Activated T-cell treated with anti-CD3 and anti-CD28 coated beads for 24 hours (primary cell): ENCODE data around the gene KRTAP6-3.

ENCODE experiments used
- DNase-seq: peaks from one replicate; pipeline ENCODE4 v3.0.0-alpha.2; 2020; ENCODE audit warnings: low read depth

The KRTAP6-3 gene, protein sequence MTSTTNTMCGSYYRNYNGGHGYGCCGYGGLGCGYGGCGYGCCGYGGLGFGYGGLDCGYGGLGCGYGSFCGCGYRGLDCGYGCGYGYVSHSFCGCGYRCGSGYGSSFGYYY

DNA sequence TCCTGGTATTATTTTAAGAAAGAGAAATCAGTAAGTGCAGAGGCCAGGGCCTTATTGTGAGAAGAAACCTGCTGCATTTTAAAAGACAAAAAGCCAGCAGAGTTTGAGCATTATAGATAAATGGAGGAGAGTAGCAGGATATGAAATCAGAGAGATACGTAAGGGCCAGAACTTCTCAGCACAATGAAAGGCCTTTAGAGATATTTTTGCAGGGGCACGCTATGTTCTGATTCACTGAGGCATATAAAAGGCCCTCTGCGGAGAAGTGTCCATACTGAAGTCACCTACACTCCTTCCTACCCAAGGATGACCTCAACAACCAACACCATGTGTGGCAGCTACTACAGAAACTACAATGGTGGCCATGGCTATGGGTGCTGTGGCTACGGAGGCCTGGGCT is at the start of gene KRTAP6-3:
Gene KRTAP6-3 (plus strand): TSS at position 301 of the 400 bp plus-strand sequence. CDS start 6 bp downstream, at position 307.
- no peak for DNase-seq

DNA sequence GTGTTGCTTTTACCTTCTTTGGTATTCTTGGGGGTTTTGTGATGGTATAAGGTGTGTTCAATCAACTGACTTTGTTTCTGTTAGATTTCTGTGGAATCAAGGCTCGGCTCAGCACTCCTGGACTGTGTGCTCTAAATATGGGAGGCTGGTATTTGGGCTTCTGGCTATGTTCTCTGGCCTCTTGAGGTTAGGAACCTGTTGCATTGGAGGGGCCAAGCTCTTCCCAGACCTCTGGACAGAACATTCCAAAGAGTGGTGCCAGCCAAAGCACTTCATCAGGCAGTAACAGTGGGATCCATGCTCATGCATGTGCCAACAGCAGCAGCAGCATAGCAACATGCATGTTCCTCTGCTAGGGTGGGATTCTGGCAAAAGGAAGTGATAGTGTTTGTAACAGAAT is 39.5 kb upstream of the KRTAP6-3 start:
- no peak for DNase-seq

DNA sequence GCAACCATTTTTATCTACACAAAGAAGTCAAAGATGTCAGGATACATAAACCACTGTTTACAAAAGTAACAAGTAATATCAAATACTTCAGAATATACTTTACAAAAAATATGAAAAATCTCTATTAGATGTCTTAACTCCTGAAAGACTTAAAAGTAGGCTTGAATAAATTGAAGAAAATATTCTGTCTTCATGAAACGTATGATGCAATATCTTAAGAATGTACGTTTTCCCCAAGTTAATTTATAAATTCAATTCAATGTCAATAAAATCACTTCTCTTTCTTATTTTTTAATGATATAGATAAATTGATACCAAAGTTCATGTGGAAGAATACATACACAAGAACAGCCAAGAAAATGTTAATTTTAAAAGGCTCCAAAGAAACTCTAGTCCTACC is 37.1 kb upstream of the KRTAP6-3 start:
- DNase-seq = no peak

DNA sequence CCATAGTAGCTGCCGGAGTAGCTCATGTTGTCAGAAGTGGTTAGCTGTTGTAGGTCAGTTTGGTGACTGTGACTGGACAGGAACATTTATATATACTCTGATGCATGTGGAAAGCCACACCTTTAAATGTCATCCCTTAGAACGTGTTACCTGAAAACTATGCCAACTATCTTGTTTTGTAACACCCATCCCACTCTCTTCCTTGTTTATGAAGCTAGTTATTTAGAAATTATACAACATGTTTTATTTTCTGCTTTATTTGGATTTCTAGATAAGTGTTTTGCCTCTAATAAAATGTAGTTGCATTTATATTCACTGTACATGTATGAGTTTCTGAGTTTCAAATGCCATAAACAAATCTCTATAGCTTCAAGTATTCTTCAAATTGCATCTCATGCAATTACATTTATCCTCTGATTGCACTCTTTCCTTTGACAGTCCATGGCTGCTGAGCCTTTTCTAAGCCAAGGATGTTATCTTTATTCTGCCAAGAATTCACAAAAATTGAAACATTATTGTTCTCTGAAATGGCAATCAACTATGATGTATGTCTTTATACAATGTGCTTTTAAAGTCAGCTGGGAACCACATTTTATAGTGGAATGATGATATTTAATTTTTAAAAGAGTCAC is 30.9 kb upstream of the KRTAP6-3 start, which contains the start of gene KRTAP19-7:
Gene KRTAP19-7 (minus strand): TSS at position 51 of the 632 bp plus-strand sequence. CDS start 25 bp downstream, at position 26.
- DNase-seq = no peak

DNA sequence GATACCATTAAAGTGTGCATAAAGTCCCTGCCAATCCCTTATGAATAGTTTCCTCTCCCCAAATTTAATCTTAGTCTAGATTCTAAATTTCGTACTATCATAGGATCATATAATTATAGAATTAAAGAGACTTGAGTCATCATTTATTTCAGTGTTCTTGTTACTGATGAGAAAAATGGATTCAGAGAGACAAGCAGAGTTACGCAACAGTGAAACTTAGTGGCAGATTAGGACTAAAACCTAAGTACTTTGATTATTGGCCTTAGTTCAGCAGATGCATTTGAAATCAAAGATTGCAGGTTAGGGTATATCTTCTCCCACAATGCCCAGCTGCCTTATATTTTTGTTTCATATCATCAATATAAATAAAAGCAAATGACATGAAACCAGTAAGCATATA is 30.3 kb upstream of the KRTAP6-3 start:
- no peak for DNase-seq

DNA sequence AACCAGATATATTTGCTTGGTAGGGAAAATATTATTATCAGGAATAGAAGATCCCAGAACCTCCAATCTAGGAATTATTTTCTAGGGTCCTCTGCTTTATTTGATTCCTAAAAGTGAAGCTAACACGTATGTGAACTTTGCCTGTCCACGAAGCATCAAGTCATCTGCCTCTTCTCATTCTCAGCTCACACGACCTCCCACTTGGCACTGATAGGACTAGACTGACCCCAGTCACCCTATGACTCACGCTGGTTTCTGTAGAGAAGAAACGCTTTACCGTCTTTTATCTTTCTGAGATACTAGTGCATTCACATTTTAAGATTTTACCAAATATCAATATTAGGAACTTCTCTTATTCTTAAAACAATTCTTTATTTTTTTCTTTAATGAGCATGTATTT is 29.2 kb upstream of the KRTAP6-3 start:
- no peak for DNase-seq

DNA sequence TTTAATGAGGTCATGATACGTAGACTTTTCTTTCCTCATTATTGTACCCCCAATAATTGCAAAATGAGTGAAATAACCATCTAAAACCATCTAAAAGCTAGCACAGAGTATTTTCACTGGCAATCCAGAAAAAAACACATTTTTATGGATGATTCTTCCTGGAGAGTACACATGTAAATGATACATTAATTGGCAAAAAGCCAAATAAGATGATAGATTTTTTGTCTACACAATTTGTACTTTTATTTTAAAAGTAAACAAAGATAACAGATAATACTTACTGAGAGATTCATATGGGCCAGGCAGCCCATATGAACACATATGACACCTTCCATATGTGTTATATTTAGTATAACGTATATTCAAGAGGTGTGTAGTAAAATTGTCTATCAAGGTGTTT is 28.6 kb upstream of the KRTAP6-3 start:
- DNase-seq = no peak

DNA sequence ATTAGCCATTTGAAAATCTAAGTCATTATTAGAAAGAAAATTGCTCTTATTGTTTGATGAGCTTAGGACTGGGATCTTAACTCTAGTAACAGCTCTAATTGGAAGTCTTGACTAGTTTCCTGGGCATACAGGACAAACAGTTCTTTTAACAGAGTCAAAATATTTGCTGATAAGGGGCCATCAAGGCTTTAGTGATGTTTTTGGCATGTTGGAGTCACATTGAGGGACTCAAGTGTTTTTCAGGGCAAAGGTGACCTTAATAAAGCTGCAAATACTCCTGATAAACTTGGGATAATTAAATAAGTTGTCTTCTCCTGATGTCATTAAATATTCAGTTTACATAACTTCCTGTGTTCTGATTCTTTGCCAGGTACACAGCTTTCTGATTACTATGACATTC is 24.6 kb upstream of the KRTAP6-3 start:
- DNase-seq = no peak

DNA sequence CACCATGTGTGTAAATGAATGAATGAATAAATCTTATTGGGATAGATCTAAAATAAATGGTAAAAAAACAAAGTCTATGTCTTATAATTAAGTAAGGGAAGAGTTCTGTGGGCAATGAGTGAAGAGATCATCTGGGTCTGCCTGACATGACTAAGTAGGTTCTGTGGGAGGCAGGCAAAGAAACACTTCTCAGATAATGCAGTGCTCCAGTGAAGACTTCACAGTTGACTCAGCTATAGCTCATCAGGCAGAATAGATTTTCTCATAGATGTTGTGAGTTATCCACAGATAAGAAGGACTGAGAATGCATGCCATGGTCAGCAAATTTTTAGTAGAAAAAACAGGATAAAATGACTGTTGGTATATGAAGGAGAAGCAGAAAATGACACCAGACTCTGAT is 14.5 kb upstream of the KRTAP6-3 start:
- no peak for DNase-seq

DNA sequence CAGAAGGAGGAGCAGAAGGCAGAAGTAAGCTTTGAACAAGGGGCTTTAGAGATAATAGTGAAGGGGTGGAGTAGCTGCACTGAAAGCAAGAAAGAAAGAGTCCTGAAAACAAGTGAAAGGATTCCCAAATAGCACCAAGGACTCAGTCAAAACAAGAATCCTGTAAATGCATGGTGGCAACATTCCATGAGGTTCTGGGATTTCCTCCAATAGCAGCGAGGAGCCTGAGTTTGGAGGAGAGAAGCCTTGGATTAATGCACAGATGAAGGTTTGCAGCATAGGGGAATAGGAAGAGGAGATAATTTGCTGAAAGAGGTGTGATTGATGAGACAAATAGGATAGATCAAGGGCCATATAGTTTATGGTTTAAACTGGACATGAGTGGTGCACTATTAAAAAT is 12.9 kb upstream of the KRTAP6-3 start:
- DNase-seq = no peak

DNA sequence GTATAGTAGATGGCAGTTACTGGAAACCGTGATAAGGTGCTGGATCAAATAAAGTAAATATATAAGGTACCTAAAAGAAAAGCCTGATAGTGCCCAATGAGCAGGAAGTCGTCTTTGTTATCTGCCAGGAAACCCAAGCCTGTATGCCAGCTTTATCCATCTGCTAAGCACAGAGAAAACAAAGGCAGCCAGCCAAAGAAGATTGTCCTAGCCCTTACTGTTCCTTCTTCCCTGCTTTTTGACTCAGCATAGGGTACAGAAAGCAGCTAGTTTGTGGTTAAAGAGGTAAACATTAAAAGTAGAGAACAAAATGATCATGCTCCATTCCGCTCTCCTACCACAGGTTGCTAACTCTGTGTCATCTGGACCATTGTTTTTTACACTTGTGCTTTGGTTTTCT is 12.1 kb upstream of the KRTAP6-3 start:
- DNase-seq = no peak

DNA sequence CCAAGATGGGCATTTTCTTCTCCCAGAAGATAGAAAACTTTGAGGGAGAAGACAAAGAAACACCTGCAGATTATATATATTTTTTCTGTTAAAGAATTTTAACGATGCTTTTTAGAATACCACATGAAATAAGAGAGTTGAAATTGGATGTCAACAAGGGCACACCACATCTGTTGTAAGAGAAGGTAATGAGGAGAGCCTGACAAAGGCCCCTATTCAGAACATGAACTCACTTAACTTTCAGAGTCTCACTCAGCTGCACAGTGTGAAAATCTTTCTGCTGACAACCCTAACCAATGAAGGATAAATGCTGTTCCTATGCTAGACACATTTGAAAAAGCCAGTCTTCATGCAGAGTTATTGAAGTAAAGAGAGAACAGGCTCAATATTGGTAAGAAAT is 9.4 kb upstream of the KRTAP6-3 start:
- DNase-seq = no peak

DNA sequence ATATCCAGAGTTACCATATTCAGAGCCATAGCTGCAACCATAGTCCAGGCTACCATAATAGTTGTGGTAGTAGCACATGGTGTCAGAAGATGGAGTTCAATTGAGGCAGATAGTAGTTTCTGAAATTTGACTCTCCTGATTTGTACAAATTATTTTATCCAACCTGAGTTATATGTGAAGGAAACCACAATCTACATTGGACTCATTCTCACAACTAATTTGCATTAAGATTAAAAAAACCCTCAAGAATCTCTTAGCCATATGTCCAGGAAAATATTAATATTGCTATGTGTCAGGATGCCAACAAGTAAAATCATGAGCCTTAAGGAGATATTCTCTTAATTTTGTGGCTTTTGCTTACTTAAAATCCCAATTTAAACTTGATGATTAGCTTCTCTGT is 1.9 kb upstream of the KRTAP6-3 start, which contains the start of gene KRTAP22-2:
Gene KRTAP22-2 (minus strand): TSS at position 101 of the 400 bp plus-strand sequence.
- no peak for DNase-seq

DNA sequence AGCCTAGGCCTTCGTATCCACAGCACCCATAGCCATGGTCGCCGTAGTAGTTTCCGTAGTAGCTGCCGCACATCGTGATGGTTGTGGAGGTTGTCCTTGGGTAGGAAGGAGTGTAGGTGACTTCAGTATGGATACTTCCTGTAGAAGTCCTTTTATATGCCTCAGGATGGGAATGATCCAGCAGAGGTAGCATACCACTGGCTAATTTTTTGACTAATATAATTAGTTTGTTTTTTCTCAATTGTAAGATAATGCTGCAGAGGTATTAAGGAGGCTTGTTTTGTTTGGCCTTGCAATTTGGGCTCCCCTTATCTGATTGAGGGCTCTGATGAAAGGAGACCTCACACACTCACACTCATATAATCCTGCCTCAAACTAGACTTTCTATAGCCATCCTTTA is 6.6 kb downstream of the KRTAP6-3 start, which contains the start of gene KRTAP6-2:
Gene KRTAP6-2 (minus strand): TSS at position 101 of the 400 bp plus-strand sequence. CDS start 28 bp downstream, at position 73.
- no peak for DNase-seq

DNA sequence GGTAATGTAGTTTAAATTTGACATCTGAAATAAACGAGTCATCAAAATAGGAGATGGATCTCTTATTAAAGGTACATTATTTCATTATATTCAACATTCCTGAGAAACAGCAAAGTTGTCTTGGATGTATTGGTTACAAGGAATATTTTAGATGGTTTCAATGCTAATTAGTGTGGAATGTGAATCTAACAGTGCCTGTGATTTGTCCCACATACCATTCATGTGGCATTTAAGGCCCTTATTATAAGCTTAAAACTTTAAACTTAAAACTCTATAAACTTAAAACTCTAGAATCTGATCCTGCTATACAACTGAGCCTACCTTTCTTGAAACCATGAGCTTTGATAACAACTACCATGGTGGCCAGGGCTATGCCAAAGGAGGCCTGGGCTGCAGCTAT is 8.5 kb downstream of the KRTAP6-3 start, which contains the start of gene KRTAP22-1:
Gene KRTAP22-1 (plus strand): TSS at position 301 of the 400 bp plus-strand sequence.
- DNase-seq = no peak

DNA sequence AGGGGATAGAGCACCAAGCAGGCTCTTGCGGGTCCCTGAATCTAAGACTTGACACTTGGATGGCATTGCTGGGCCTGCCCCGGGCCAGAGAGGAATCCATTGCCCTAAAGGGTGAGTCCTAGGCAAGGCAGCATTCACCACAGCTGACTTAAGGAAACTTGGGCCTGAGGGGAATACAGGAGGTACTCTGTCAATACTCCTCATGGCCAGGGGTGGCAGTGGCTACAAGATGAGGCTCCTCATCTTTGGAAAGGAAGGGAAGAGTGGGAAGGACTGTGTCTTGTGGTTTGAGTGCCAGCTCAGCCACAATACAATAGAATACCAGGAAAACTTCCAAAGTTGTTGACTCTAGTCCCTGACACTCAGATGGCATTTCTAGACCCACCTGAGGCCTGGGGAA is 13.7 kb downstream of the KRTAP6-3 start:
- no peak for DNase-seq

DNA sequence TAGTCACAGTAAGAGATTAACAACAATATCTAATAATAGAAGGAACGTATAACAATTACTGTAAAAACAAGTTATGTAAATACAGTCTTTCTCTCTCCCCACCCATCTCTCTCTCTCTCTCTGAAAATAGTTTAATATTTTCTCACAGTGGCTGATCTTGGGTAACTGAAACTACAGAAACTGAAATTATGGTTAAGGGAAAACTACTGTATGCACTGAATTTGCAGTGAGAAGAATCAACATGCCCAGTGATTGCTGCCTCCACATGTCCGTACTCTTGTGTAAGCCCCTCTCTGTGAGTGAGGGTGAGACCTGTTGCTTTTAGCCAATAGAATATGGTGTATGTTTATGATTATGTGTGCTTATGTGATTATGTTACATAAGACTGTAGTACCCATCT is 19.9 kb downstream of the KRTAP6-3 start:
- DNase-seq = no peak

DNA sequence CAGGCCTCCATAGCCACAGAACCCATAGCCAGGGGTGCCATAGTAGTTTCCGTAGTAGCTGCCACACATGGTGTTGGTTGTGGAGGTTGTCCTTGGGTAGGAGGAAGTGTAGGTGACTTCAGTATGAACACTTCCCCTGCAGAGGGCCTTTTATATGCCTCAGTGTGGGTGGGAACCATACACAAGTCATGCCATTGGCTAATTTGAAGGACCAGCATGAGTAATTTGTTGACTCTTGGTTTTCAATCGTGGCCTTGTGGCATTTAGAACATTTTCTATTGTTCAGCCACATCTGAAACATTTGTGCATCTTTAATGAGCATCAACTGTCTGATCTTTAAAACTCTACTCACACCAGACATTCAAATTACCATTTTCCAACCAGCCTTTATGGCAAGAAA is 21.6 kb downstream of the KRTAP6-3 start, which contains the start of gene KRTAP6-1:
Gene KRTAP6-1 (minus strand): TSS at position 95 of the 400 bp plus-strand sequence. CDS start 26 bp downstream, at position 69.
- DNase-seq = no peak

DNA sequence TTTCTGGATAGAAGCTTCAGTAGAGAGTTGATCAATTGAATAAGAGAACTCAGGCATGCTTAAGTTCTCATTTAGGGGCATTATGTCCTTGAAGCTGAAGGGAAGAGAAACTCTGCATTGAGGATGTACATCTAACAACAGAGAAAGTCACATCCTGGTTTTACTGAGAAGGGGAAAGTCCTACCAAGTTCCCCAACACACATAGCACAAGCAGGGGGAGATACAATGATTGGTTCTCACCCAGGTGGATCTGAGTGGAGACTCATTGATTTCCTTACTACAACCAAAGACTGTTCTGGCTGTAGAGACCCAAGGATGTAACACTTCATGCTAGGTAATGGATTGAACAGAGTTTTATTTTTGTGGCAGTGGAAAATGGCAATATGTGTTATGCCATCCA is 23.0 kb downstream of the KRTAP6-3 start:
- no peak for DNase-seq

DNA sequence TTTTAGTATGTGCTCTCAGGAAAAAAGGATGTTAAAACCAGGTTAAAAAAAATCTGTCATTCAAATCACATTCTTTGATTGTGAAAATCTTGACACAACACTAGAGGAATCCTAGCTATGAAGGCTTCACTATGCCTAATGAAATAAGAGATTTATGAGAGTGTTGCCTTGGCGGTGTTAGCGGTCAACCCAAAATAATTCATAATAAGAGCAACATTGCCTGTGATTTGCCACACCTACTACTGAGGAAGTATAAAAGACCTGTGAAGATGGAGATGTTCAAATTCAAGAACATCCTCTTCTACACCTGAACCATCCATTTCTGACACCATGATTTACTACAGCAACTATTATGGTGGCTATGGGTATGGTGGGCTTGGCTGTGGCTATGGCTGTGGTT is 23.9 kb downstream of the KRTAP6-3 start, which contains the start of gene KRTAP20-1:
Gene KRTAP20-1 (plus strand): TSS at position 301 of the 400 bp plus-strand sequence. CDS start 30 bp downstream, at position 331.
- no peak for DNase-seq

DNA sequence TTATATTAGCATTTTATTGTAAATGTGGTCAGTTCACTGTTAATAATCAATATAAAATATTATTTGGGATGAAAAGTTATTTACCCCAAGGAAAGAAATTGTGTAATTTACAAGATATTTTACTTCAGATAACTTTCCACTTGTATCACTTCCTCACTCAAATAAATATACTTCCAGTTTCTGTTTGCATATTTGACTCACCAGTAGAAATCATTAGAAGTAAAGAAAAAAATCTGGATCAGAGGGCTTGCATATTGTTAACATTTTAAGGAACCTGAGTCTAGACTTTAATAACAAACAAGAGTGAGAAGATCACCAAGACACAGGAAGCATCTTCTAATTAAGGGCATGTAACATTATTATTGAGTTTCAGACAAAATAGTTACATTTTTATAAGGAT is 27.8 kb downstream of the KRTAP6-3 start:
- DNase-seq = no peak

DNA sequence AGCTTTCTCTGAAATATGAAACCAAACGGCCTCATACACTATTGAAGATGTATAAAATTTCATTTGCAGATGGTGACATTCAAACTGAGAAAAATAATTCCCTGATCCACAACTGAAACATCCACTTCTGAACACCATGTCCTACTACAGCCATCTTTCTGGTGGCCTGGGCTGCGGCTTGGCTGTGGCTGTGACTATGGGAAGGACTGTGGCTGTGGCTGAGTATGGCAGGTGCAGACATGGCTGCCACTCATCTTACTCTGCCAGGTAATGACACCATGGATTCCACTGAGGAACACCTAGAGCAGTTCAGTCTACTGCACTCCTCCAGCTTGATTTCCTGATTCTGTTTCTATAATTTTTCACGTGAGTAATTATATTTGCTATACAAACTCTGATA is 28.3 kb downstream of the KRTAP6-3 start, which contains the start of gene KRTAP20-4:
Gene KRTAP20-4 (plus strand): TSS at position 106 of the 400 bp plus-strand sequence.
- DNase-seq = no peak

DNA sequence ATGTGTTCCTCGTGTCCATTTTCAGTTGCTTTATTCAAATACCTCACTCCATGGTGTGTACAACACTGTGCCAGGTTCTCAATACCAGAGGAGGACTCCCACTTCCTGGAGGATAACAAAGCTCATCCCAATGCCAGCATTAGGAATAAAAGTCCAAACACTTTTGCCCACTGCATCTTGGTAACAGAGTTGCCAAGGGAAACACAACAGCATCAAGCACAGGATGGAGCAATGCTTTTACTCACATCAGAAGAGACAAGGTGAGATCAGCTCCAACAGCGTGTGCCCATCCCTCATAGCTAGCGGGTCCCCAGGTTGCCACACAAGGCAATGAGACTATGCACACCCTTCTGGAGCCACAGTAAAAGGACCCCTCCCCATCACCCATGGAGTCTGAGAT is 31.1 kb downstream of the KRTAP6-3 start:
- no peak for DNase-seq
